ENCODE measurements around the gene KRTAP9-3.
"Not testable (repeated sequence)": the region's sequence is repeated elsewhere in the genome, so short reads cannot be mapped to it uniquely, and the experiment has no call there.

- not testable (repeated sequence) for TF ChIP-seq RAD21 (IDR thresholded peaks at IDR 0.05; ENCODE audit: low read depth); SRF (IDR thresholded peaks at IDR 0.05; ENCODE audit: low read depth); POLR2AphosphoS5 (IDR thresholded peaks at IDR 0.05; ENCODE audit: low read depth, low read length); SP1 (IDR thresholded peaks at IDR 0.05; ENCODE audit: low read depth); POLR2A (IDR thresholded peaks at IDR 0.05; ENCODE audit: borderline replicate concordance, extremely low read depth, insufficient read depth, insufficient read length); JUND (IDR thresholded peaks at IDR 0.05); YY1 (IDR thresholded peaks at IDR 0.05; ENCODE audit: extremely low read depth, insufficient replicate concordance, low read depth, low read length); CEBPB (IDR thresholded peaks at IDR 0.05; ENCODE audit: low read depth); EZH2 (IDR thresholded peaks at IDR 0.05); EZH2phosphoT487 (IDR thresholded peaks at IDR 0.05; ENCODE audit: borderline replicate concordance)
- TF ChIP-seq, protein P1, sequence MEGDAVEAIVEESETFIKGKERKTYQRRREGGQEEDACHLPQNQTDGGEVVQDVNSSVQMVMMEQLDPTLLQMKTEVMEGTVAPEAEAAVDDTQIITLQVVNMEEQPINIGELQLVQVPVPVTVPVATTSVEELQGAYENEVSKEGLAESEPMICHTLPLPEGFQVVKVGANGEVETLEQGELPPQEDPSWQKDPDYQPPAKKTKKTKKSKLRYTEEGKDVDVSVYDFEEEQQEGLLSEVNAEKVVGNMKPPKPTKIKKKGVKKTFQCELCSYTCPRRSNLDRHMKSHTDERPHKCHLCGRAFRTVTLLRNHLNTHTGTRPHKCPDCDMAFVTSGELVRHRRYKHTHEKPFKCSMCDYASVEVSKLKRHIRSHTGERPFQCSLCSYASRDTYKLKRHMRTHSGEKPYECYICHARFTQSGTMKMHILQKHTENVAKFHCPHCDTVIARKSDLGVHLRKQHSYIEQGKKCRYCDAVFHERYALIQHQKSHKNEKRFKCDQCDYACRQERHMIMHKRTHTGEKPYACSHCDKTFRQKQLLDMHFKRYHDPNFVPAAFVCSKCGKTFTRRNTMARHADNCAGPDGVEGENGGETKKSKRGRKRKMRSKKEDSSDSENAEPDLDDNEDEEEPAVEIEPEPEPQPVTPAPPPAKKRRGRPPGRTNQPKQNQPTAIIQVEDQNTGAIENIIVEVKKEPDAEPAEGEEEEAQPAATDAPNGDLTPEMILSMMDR (IDR thresholded peaks at IDR 0.05 in 2 of 3, conservative IDR thresholded peaks at IDR 0.05 in 1 of 3; ENCODE audit: borderline replicate concordance in 1 of 3, insufficient read depth in 1 of 3, low read depth in 2 of 3, low read length in 2 of 3), result not testable (repeated sequence)
- TF ChIP-seq, protein P2, sequence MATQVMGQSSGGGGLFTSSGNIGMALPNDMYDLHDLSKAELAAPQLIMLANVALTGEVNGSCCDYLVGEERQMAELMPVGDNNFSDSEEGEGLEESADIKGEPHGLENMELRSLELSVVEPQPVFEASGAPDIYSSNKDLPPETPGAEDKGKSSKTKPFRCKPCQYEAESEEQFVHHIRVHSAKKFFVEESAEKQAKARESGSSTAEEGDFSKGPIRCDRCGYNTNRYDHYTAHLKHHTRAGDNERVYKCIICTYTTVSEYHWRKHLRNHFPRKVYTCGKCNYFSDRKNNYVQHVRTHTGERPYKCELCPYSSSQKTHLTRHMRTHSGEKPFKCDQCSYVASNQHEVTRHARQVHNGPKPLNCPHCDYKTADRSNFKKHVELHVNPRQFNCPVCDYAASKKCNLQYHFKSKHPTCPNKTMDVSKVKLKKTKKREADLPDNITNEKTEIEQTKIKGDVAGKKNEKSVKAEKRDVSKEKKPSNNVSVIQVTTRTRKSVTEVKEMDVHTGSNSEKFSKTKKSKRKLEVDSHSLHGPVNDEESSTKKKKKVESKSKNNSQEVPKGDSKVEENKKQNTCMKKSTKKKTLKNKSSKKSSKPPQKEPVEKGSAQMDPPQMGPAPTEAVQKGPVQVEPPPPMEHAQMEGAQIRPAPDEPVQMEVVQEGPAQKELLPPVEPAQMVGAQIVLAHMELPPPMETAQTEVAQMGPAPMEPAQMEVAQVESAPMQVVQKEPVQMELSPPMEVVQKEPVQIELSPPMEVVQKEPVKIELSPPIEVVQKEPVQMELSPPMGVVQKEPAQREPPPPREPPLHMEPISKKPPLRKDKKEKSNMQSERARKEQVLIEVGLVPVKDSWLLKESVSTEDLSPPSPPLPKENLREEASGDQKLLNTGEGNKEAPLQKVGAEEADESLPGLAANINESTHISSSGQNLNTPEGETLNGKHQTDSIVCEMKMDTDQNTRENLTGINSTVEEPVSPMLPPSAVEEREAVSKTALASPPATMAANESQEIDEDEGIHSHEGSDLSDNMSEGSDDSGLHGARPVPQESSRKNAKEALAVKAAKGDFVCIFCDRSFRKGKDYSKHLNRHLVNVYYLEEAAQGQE (IDR thresholded peaks at IDR 0.05; ENCODE audit: low read depth), result not testable (repeated sequence)
- TF ChIP-seq, protein P3, sequence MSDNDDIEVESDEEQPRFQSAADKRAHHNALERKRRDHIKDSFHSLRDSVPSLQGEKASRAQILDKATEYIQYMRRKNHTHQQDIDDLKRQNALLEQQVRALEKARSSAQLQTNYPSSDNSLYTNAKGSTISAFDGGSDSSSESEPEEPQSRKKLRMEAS (IDR thresholded peaks at IDR 0.05), result not testable (repeated sequence)
- TF ChIP-seq, protein P4, sequence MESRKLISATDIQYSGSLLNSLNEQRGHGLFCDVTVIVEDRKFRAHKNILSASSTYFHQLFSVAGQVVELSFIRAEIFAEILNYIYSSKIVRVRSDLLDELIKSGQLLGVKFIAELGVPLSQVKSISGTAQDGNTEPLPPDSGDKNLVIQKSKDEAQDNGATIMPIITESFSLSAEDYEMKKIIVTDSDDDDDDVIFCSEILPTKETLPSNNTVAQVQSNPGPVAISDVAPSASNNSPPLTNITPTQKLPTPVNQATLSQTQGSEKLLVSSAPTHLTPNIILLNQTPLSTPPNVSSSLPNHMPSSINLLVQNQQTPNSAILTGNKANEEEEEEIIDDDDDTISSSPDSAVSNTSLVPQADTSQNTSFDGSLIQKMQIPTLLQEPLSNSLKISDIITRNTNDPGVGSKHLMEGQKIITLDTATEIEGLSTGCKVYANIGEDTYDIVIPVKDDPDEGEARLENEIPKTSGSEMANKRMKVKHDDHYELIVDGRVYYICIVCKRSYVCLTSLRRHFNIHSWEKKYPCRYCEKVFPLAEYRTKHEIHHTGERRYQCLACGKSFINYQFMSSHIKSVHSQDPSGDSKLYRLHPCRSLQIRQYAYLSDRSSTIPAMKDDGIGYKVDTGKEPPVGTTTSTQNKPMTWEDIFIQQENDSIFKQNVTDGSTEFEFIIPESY (IDR thresholded peaks at IDR 0.05; ENCODE audit: extremely low read depth, insufficient replicate concordance, low read length), result not testable (repeated sequence)
Measured at GRCh38 chr17:41246995-41247787, 14.9 kb downstream of the KRTAP9-3 start.
